ENCODE measurements around the gene MPEG1.

The MPEG1 gene

DNA sequence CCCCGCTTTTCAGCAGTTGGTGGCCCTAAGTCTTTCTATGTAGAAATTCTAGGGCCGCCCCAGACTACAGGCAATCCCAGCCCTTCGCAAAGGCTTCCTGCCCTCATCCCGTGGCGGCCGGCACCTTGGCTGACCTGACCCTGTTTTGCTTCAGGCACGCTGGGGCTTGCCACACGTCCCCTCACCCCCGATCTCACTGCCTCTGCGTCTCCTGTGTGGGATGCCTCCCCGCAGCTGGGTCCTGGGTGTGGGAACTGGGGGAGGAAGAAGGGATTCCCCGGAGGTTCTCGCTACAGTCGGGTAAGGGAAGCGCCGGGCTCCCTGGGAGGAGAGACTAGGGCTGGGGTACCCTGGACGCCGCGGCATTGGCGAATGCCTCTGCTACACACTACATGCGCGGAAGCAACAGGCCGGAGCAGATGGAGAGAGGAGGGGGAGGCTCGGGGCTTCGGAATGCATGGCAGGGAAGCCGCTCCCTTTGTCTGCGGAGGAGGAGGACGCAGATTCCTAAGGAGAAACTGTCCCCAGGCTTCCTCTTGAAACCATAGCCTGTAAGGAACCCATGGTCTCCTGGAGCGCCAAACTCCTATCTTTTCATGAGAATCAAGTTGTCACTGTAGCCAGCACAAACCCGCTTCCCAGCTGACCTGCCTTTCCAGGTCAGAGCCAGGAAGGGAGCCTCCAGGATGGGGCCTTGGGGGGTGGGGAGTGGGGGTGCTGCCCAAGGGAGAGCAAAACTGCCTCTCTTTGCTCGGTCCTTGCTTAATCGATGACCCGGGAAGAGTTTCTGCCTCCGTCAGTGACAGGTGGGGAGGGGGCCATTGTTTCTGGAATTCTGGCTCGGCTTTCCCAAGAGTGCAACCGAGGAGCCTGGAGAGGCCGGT, 39.4 kb downstream of the MPEG1 start:
- DNase-seq (ENCODE audit: low read depth): no peak
- peak overlapping the region; percentile 61 for H3K4me3 ChIP-seq (ENCODE audit: low read depth, low read length)
- TF ChIP-seq, protein P1, sequence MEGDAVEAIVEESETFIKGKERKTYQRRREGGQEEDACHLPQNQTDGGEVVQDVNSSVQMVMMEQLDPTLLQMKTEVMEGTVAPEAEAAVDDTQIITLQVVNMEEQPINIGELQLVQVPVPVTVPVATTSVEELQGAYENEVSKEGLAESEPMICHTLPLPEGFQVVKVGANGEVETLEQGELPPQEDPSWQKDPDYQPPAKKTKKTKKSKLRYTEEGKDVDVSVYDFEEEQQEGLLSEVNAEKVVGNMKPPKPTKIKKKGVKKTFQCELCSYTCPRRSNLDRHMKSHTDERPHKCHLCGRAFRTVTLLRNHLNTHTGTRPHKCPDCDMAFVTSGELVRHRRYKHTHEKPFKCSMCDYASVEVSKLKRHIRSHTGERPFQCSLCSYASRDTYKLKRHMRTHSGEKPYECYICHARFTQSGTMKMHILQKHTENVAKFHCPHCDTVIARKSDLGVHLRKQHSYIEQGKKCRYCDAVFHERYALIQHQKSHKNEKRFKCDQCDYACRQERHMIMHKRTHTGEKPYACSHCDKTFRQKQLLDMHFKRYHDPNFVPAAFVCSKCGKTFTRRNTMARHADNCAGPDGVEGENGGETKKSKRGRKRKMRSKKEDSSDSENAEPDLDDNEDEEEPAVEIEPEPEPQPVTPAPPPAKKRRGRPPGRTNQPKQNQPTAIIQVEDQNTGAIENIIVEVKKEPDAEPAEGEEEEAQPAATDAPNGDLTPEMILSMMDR (conservative IDR thresholded peaks at IDR 0.05; ENCODE audit: low read depth, low read length): no peak

DNA sequence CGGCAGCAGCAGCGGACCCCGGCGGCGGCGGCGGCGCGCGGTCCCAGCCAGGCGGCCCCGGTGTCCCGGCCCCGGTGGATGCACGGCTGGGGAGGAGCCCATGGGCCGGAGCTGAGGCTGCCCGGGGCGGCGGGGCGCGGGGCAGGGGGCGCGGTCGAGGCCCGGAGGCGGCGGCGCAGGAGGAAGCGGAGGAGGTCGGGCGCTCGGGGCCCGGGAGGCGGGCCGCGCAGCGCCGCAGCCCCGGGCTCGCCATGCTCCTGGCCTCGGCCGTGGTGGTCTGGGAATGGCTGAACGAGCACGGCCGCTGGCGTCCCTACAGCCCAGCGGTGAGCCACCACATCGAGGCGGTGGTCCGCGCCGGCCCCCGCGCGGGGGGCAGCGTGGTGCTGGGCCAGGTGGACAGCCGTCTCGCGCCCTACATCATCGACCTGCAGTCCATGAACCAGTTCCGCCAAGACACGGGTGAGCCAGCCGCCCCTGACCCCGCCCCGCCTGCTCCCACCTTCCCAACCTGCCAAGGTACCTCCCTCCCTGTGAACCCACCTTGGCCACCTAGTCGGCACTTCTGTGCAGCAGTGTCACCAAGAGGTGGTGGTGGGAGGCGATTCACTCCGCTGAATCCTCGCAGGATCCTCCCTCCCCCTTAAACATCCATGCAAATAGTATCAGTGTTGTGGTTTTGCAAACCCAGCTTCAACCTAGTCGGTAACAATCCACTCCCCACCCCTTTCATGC, 40.2 kb downstream of the MPEG1 start:
- TF ChIP-seq, protein P1 (conservative IDR thresholded peaks at IDR 0.05; ENCODE audit: low read depth, low read length): no peak
- no peak for DNase-seq (ENCODE audit: low read depth)
- H3K4me3 ChIP-seq (ENCODE audit: low read depth, low read length): peak overlapping the region; percentile 61

DNA sequence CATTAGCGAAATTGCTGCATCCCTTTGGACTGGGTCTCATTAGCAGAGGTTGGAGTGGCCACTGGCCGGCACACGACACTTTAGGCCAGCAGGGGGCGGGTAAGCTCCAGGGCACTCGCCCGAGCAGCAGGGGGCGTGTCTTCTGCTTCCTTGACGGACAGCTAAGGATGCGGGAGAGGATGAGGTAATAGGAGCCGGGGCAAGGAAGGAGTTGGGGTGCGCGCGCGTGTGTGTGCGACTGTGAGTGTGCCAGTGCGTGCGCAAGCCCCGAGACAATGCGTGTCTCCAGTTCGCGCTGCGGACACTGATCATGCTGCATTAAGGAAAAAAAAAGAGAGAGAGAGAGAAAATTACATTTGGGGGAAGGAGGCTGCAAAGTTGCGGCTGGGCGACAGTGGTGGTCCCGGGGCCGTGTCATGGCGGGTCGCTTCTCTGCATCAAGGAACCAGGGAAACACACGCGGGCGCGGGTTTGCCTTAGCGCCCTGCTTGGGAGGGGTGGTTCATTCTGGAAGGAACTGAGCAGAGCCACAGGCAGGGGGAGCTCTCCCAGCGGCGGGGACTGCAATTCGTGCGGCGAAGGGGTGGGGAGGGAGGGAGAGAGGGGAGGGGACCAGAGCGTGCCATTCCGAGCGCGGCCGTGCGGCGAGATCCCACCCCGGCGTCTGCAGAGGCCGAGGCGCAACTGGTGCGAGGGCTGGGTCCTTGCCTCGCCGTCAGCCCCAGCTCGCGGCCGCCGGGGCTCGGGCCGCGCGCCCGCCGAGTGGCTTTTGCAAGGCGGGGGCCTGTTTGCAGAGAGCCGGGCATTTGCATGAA, 41.0 kb downstream of the MPEG1 start, which contains the start of gene DTX4:
DTX4 (plus strand) TSS at position 625 of the 815 bp plus-strand sequence. CDS start 464 bp downstream, outside the sequence.
- peak; percentile 92 for DNase-seq (ENCODE audit: low read depth)
- TF ChIP-seq, protein P1 (conservative IDR thresholded peaks at IDR 0.05; ENCODE audit: low read depth, low read length): peak; percentile 90
- peak within 1 kb of the TSS; percentile 61 for H3K4me3 ChIP-seq (ENCODE audit: low read depth, low read length)

DNA sequence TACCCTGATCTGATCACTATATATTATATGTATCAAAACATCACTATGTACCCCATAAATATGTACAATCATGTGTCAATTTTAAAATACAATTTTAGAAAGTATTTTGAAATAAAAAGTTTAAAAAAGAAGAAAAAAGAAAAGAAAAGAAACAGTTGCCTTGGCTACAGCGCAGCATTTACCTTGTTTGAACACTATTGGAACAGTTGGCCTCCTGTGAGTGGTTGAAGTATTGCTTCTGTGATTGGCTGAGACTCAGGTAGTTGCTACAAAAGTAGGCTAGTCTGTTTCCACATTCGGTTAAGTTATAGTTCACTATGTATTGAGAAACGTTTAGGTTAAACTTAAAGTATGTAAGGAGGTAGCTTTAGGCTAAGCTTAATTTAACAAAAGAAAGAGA, 48.7 kb downstream of the MPEG1 start:
- no peak overlapping the region for H3K4me3 ChIP-seq (ENCODE audit: low read depth, low read length)
- DNase-seq (ENCODE audit: low read depth): no peak
- TF ChIP-seq, protein P1 (conservative IDR thresholded peaks at IDR 0.05; ENCODE audit: low read depth, low read length): no peak
